RWPE2 (cell line): ENCODE measurements around the gene RELL1.
A peak's percentile ranks its signal among the peaks of the same experiment; 100 is the strongest.

ENCODE experiments used
- ATAC-seq: fragments of 200-7000 bp; cut with Tn5 transposase; 3 replicates; pipeline ENCODE4 v1.9.1; 2021; ENCODE audit warnings: low read depth
- DNase-seq: peaks from one replicate; pipeline ENCODE4 v3.0.0-alpha.2; 2020; ENCODE audit warnings: low spot score
- H3K27ac ChIP-seq: fragments of 450-650 bp; 2 replicates; pipeline ENCODE4 v1.5.1; 2017; ENCODE audit warnings: mild to moderate bottlenecking; ENCODE audit not compliant: poor library complexity, severe bottlenecking
- H3K27me3 ChIP-seq: fragments of 250-450 bp; sonication (Bioruptor Pico); 2 replicates; pipeline ENCODE4 v1.5.1; 2021; ENCODE audit warnings: mild to moderate bottlenecking, moderate library complexity; ENCODE audit not compliant: insufficient read depth, poor library complexity, severe bottlenecking
- H3K36me3 ChIP-seq: fragments of 250-450 bp; sonication (Bioruptor Pico); 2 replicates; pipeline ENCODE4 v1.5.1; 2020; ENCODE audit warnings: low read depth, mild to moderate bottlenecking, moderate library complexity
- H3K4me1 ChIP-seq: fragments of 250-450 bp; sonication (Bioruptor Pico); 2 replicates; pipeline ENCODE4 v1.5.1; 2021; ENCODE audit warnings: mild to moderate bottlenecking, moderate library complexity; ENCODE audit not compliant: insufficient read depth, poor library complexity, severe bottlenecking
- H3K4me3 ChIP-seq: fragments of 250-450 bp; sonication (Bioruptor Pico); 2 replicates; pipeline ENCODE4 v1.5.1; 2021; ENCODE audit warnings: mild to moderate bottlenecking, moderate library complexity; ENCODE audit not compliant: severe bottlenecking
- H3K9me3 ChIP-seq: fragments of 250-450 bp; sonication (Bioruptor Pico); 2 replicates; pipeline ENCODE4 v1.5.1; 2021; ENCODE audit warnings: mild to moderate bottlenecking, moderate library complexity; ENCODE audit not compliant: severe bottlenecking
- CTCF ChIP-seq: fragments of 450-650 bp; IDR thresholded peaks from one replicate; pipeline ENCODE4 v1.5.1; 2017; ENCODE audit warnings: mild to moderate bottlenecking, moderate library complexity; ENCODE audit not compliant: poor library complexity, severe bottlenecking

Gene RELL1

GRCh38 chr4:37662251-37662650 is 23.9 kb downstream of the RELL1 start:
- no peak for DNase-seq
- Histone ChIP-seq H3K36me3 (no peaks in the 10 kb centered on the region), H3K27ac (peak overlapping the region; percentile 70), H3K27me3 (no peaks in the 10 kb centered on the region), H3K9me3 (peaks cover under 1% of the 10 kb centered on the region), H3K4me1 (peaks cover 52% of the 10 kb centered on the region), H3K4me3 (no peak overlapping the region)
- ATAC-seq, result no peak
- no peak for TF ChIP-seq CTCF

GRCh38 chr4:37661772-37662171 is 24.4 kb downstream of the RELL1 start:
- no peak for TF ChIP-seq CTCF
- Histone ChIP-seq H3K27me3 (no peaks in the 10 kb centered on the region), H3K36me3 (no peaks in the 10 kb centered on the region), H3K4me1 (peaks cover 47% of the 10 kb centered on the region), H3K9me3 (peaks cover 3% of the 10 kb centered on the region), H3K4me3 (no peak overlapping the region), H3K27ac (peak overlapping the region; percentile 70)
- DNase-seq, result no peak
- peak; percentile 57 for ATAC-seq

GRCh38 chr4:37659696-37660095 is 26.5 kb downstream of the RELL1 start:
- ATAC-seq (no peak), DNase-seq (no peak)
- peaks cover 3% of the 10 kb centered on the region; the same call in 1 of the 2 replicates for H3K36me3 ChIP-seq
- peaks cover 3% of the 10 kb centered on the region for H3K9me3 ChIP-seq
- TF ChIP-seq CTCF, result no peak
- no peak overlapping the region for H3K4me3 ChIP-seq
- H3K27ac ChIP-seq, result no peak overlapping the region
- H3K27me3 ChIP-seq, result no peaks in the 10 kb centered on the region
- H3K4me1 ChIP-seq, result peaks cover 26% of the 10 kb centered on the region

- Histone ChIP-seq H3K27me3 (no peaks in the 10 kb centered on the region), H3K4me1 (peaks cover 20% of the 10 kb centered on the region), H3K9me3 (peaks cover 3% of the 10 kb centered on the region), H3K4me3 (no peak overlapping the region), H3K36me3 (peaks cover 7% of the 10 kb centered on the region), H3K27ac (no peak overlapping the region)
- TF ChIP-seq CTCF, result no peak
- ATAC-seq, result no peak
- DNase-seq, result no peak
Measured at GRCh38 chr4:37656649-37657048, 29.5 kb downstream of the RELL1 start.

GRCh38 chr4:37653601-37654000 is 32.6 kb downstream of the RELL1 start:
- Histone ChIP-seq H3K36me3 (peaks cover 12% of the 10 kb centered on the region), H3K9me3 (peaks cover 3% of the 10 kb centered on the region), H3K4me3 (no peak overlapping the region), H3K27ac (no peak overlapping the region), H3K4me1 (peaks cover 16% of the 10 kb centered on the region), H3K27me3 (no peaks in the 10 kb centered on the region)
- no peak for TF ChIP-seq CTCF
- DNase-seq, result no peak
- ATAC-seq, result peak; percentile 45; the same call in 1 of the 3 replicates
